ENCODE results near the gene SMAD6. TPM values are rescaled to one million over a fixed set of nuclear protein-coding genes. Genes with fewer than 3 reads are reported as not detected.

Gene SMAD6
- total RNA-seq, 4 donors from 2014 or later, result 1.7 to 6.3 (median 3.8) TPM

DNA sequence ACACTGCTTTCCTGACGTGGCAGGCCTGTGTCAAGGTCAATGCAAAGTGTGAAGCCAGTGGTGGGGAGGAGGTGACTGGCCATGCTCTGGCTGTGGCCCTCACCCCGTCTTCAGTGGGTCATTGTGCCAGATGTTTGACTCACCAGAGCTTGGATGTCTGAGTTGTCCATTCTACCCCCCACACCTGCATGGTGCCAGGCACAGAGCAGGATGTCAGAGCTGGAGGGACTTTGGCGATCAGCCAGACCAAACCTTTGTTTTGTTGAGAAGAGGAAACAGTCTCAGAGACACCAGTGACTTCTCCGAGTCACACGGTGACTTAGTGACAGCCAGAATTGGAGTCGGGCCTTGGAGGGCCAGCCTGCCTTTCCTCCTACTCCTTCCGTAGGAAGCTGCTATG, 49.5 kb downstream of the SMAD6 start:
- Histone ChIP-seq H3K27ac (no peak overlapping the region), H3K27me3 (peaks cover 0 to 2% (median 0%) of the 10 kb centered on the region in 4 donors), H3K4me3 (no peak overlapping the region), H3K36me3 (no peaks in the 10 kb centered on the region), H3K4me1 (peaks cover 0 to 26% (median 3%) of the 10 kb centered on the region in 3 donors), H3K9me3 (peaks cover 0 to 13% (median 8%) of the 10 kb centered on the region in 3 donors)
- 49 to 61% methylated on average over 5 to 6 of the region's 7 CpGs for WGBS, 2 donors
- DNase-seq, result no peak
- intact Hi-C loops (cut with DNase I), result no loop called here
- TF ChIP-seq POLR2A (IDR thresholded peaks at IDR 0.05), result no peak
- TF ChIP-seq, protein P1, sequence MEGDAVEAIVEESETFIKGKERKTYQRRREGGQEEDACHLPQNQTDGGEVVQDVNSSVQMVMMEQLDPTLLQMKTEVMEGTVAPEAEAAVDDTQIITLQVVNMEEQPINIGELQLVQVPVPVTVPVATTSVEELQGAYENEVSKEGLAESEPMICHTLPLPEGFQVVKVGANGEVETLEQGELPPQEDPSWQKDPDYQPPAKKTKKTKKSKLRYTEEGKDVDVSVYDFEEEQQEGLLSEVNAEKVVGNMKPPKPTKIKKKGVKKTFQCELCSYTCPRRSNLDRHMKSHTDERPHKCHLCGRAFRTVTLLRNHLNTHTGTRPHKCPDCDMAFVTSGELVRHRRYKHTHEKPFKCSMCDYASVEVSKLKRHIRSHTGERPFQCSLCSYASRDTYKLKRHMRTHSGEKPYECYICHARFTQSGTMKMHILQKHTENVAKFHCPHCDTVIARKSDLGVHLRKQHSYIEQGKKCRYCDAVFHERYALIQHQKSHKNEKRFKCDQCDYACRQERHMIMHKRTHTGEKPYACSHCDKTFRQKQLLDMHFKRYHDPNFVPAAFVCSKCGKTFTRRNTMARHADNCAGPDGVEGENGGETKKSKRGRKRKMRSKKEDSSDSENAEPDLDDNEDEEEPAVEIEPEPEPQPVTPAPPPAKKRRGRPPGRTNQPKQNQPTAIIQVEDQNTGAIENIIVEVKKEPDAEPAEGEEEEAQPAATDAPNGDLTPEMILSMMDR (IDR thresholded peaks at IDR 0.05), result no peak

DNA sequence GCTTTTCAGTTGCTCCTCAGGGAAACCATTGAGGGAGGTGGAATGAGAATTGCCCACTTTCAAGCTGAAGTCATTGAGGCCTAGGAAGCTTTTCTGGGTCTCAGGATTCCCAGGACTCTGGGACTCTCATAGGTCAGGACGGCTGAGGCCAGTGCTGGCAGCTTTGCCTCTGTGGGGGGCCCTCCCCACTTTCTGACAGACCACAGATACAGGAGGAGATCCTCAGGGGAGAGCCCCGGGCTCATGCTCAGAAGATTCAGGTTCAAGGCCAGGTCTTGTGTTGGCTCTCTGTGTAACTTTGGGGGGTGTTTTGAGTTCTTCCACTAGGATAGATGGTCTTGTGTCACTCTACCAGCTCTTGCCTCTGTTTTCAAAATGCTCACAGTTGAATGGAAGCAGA, 50.0 kb downstream of the SMAD6 start:
- Histone ChIP-seq H3K9me3 (peaks cover 0 to 13% (median 8%) of the 10 kb centered on the region in 3 donors), H3K4me1 (peaks cover 0 to 25% (median 3%) of the 10 kb centered on the region in 3 donors), H3K27ac (peak overlapping the region in 1 of 4 donors; percentile 17), H3K4me3 (no peak overlapping the region), H3K36me3 (no peaks in the 10 kb centered on the region), H3K27me3 (peaks cover 0 to 7% (median 0%) of the 10 kb centered on the region in 4 donors)
- 80% methylated on average over 2 of the region's 2 CpGs; no CpG with 5 or more reads in 1 of the 2 donors for WGBS, 2 donors
- no peak for DNase-seq
- intact Hi-C loops (cut with DNase I), result no loop called here
- no peak for TF ChIP-seq POLR2A (IDR thresholded peaks at IDR 0.05)
- TF ChIP-seq, protein P1 (IDR thresholded peaks at IDR 0.05), result no peak

DNA sequence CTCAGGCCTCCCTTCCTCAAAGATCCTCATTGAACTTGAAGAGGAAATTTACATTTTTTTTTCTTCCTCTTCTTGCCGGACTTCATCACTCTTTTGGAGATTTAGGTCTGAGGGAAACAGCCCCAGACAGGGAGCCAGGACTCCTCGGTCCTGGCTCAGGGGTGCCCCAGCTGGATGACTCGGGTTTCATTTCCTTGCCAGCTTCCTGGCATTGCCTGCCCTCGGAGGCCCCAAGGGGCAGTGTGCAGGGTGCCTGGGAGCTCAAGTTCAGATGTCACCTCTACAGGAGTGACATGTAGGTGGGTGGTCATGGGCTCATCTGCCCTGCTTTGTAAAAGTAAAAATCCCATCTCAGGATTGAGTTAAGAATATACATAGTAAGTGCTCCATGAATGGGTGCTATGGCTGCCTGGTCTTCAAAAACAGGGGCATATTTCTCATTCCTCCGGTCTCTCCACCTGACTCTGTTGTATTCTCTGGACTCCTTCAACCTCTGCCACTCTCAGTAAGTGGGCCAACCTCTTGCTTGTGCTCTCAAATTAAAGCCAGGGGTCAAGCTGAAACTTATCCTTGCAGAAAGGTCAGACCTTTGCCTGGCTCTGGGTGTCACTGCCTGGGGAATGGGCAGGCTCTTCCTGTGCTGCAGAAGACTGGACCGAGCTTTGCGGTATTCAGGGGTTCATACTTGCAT, 51.8 kb downstream of the SMAD6 start:
- no peak for TF ChIP-seq POLR2A (IDR thresholded peaks at IDR 0.05)
- TF ChIP-seq, protein P1 (IDR thresholded peaks at IDR 0.05), result no peak
- H3K4me3 ChIP-seq, result no peak overlapping the region
- H3K27ac ChIP-seq, result no peak overlapping the region
- intact Hi-C loops (cut with DNase I), result no loop called here
- peaks cover 0 to 13% (median 8%) of the 10 kb centered on the region in 3 donors for H3K9me3 ChIP-seq
- WGBS, 2 donors, result 54 to 56% methylated on average over 4 to 6 of the region's 7 CpGs
- no peaks in the 10 kb centered on the region for H3K36me3 ChIP-seq
- peaks cover 0 to 9% (median 0%) of the 10 kb centered on the region in 3 donors for H3K4me1 ChIP-seq
- peaks cover 0 to 8% (median 0%) of the 10 kb centered on the region in 4 donors for H3K27me3 ChIP-seq
- no peak for DNase-seq

DNA sequence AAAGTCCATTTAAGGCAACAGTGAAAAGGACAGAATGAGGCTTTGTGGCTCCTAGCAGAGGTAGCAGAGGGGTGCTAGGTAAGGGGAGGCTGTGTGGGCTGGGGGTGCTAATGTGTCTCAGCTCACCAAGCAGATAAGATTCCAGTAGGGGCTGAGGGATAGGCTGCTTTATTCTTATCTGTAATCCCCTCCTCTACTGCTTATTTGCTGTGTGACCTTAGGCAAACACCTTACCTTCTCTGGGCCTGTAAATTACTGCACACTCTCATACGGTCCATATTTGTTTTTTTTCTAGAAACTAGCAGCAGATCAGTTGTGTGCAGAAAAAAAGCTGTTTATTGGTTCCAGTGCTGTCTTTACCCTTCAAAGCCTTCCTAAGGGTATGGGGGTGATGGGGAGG, 52.8 kb downstream of the SMAD6 start:
- no peak for TF ChIP-seq POLR2A (IDR thresholded peaks at IDR 0.05)
- TF ChIP-seq, protein P1 (IDR thresholded peaks at IDR 0.05), result no peak
- peaks cover 0 to 9% (median 0%) of the 10 kb centered on the region in 3 donors for H3K4me1 ChIP-seq
- DNase-seq, result no peak
- H3K27ac ChIP-seq, result no peak overlapping the region
- intact Hi-C loops (cut with DNase I), result no loop called here
- no peak overlapping the region for H3K4me3 ChIP-seq
- H3K27me3 ChIP-seq, result peaks cover 0 to 8% (median 0%) of the 10 kb centered on the region in 4 donors
- peaks cover 0 to 13% (median 8%) of the 10 kb centered on the region in 3 donors for H3K9me3 ChIP-seq
- 95 to 100% methylated on average over 1 of the region's 1 CpG for WGBS, 2 donors
- H3K36me3 ChIP-seq, result no peaks in the 10 kb centered on the region

DNA sequence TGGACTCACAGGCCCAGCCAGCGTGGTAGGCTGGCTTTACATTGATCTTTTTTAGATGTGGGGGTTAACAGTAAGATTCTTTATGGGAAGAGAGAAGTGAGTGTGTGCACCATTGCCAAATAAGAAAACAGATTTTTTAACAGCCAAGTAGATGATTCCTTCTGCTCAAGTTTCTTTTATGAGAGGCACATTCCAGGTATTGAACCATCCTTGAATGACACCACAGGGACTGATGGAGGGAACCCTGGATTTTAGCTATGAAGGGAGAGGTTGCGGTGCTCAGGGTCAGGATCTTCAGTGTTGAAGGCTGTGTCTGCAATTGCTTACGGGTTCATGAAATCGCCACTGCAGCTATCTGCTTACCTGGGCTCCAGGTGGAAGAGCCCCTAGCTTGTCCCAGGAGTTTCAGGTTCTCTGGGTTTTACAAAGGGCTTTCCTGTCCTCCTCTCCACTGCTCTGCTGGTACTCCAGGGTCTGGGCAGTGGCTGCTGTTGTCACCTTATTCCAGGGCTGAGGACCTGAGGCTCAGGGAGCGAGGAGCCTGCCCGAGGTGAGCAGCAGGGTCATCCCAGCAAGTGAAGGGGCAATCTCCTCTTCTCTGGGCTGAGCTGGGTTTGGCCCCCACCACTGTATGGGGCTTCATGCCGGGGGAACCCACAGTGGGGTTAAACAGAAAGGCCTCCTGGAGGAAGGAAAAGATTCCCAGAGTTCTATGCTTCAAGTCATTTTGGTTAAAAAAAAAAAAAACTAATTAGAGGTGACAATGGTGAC, 53.4 kb downstream of the SMAD6 start:
- no peak for DNase-seq
- Histone ChIP-seq H3K4me1 (peaks cover 0 to 11% (median 0%) of the 10 kb centered on the region in 3 donors), H3K36me3 (no peaks in the 10 kb centered on the region), H3K9me3 (peaks cover 0 to 13% (median 8%) of the 10 kb centered on the region in 3 donors), H3K27me3 (peaks cover 0 to 8% (median 0%) of the 10 kb centered on the region in 4 donors), H3K27ac (no peak overlapping the region), H3K4me3 (no peak overlapping the region)
- intact Hi-C loops (cut with DNase I), result no loop called here
- 83 to 93% methylated on average over 2 to 7 of the region's 7 CpGs for WGBS, 2 donors
- TF ChIP-seq, protein P1 (IDR thresholded peaks at IDR 0.05), result no peak
- no peak for TF ChIP-seq POLR2A (IDR thresholded peaks at IDR 0.05)
